Hepatocyte (in vitro differentiated cells): ENCODE measurements around the gene FBLN2. TPM values are rescaled to one million over a fixed set of nuclear protein-coding genes. Genes with fewer than 3 reads are reported as not detected.

ENCODE experiments used
- DNase-seq: peaks from one replicate; pipeline ENCODE4 v3.0.0-alpha.2; 2016; ENCODE audit warnings: low spot score
- H2AFZ ChIP-seq: fragments of 200-600 bp; sonication (generic); 2 replicates; pipeline ENCODE4 v1.6.0; 2016; ENCODE audit warnings: antibody characterized with exemption, mild to moderate bottlenecking
- H3K27ac ChIP-seq: fragments of 200-600 bp; sonication (generic); 2 replicates; pipeline ENCODE4 v1.5.1; 2016; ENCODE audit warnings: mild to moderate bottlenecking
- H3K27me3 ChIP-seq: fragments of 200-600 bp; sonication (generic); 2 replicates; pipeline ENCODE4 v1.6.1; 2016
- H3K36me3 ChIP-seq: fragments of 200-600 bp; sonication (generic); replicated peaks from 2 replicates; pipeline ENCODE4 v1.5.1; 2016; ENCODE audit warnings: low read depth; ENCODE audit not compliant: insufficient read depth
- H3K4me1 ChIP-seq: fragments of 200-600 bp; sonication (generic); 2 replicates; pipeline ENCODE4 v1.5.1; 2016; ENCODE audit warnings: mild to moderate bottlenecking, moderate library complexity; ENCODE audit not compliant: insufficient read depth
- H3K4me2 ChIP-seq: fragments of 200-600 bp; sonication (generic); 2 replicates; pipeline ENCODE4 v1.6.0; 2016
- H3K4me3 ChIP-seq: fragments of 200-600 bp; sonication (generic); 2 replicates; pipeline ENCODE4 v1.5.1; 2016; ENCODE audit warnings: mild to moderate bottlenecking
- H3K79me2 ChIP-seq: fragments of 200-600 bp; sonication (generic); 2 replicates; pipeline ENCODE4 v1.6.0; 2017; ENCODE audit warnings: mild to moderate bottlenecking
- H3K9me2 ChIP-seq: fragments of 200-600 bp; sonication (generic); replicated peaks from 2 replicates; pipeline ENCODE4 v1.6.0; 2017; ENCODE audit warnings: mild to moderate bottlenecking; ENCODE audit not compliant: insufficient read depth
- H3K9me3 ChIP-seq: fragments of 200-600 bp; sonication (generic); 2 replicates; pipeline ENCODE4 v1.5.1; 2016; ENCODE audit warnings: low read depth, mild to moderate bottlenecking
- H4K20me1 ChIP-seq: fragments of 200-600 bp; sonication (generic); 2 replicates; pipeline ENCODE4 v1.6.0; 2016; ENCODE audit warnings: mild to moderate bottlenecking; ENCODE audit not compliant: insufficient read depth, poor library complexity, severe bottlenecking
- CTCF ChIP-seq: fragments of 200-600 bp; sonication (generic); IDR thresholded peaks from 2 replicates; pipeline ENCODE4 v1.5.1; 2016; ENCODE audit warnings: antibody characterized with exemption, mild to moderate bottlenecking; ENCODE audit not compliant: poor library complexity
- EZH2 ChIP-seq: fragments of 200-600 bp; sonication (generic); IDR thresholded peaks from 2 replicates; pipeline ENCODE4 v1.6.1; 2016; ENCODE audit warnings: antibody characterized with exemption, mild to moderate bottlenecking, borderline replicate concordance
- EZH2phosphoT487 ChIP-seq: fragments of 200-600 bp; sonication (generic); IDR thresholded peaks from one replicate; pipeline ENCODE4 v1.6.1; 2018; ENCODE audit warnings: antibody characterized with exemption, mild to moderate bottlenecking, low read depth, moderate library complexity; ENCODE audit not compliant: unreplicated experiment, severe bottlenecking
- WGBS: methylation state at CpG from one replicate; pipeline ENCODE4 v1.1.6; 2016; ENCODE audit warnings: low lambda C conversion rate; ENCODE audit errors: missing lambda C conversion rate; 5-methylcytosine and 5-hydroxymethylcytosine counted together
- polyA plus RNA-seq: library from polyadenylated mRNA; unstranded; fragments of >200 nt; fragmentation: Nextera tagmentation; extraction: Ambion mirVana; gene quantifications from 2 replicates; pipeline ENCODE4 v1.2.1, GENCODE V29; 2016
- total RNA-seq: library from RNA; depleted of rRNA; stranded (reverse); fragments of >200 nt; gene quantifications from 2 replicates; pipeline ENCODE4 v1.2.3, GENCODE V29; 2014

Gene FBLN2
- total and polyA plus RNA-seq, 2 experiments from 2014 or later = 75.8 to 76.2 TPM

GRCh38 chr3:13628841-13629551 lies 80.1 kb downstream of the FBLN2 start:
- H4K20me1 ChIP-seq = no peaks in the 10 kb centered on the region
- 95% methylated on average over 27 of the region's 27 CpGs for WGBS
- no peak overlapping the region for H3K4me3 ChIP-seq
- no peak overlapping the region for H3K27ac ChIP-seq
- no peaks in the 10 kb centered on the region for H3K79me2 ChIP-seq
- H3K4me2 ChIP-seq = no peak overlapping the region
- no peaks in the 10 kb centered on the region for H3K4me1 ChIP-seq
- no peaks in the 10 kb centered on the region for H3K9me2 ChIP-seq
- H3K9me3 ChIP-seq = no peaks in the 10 kb centered on the region
- H3K27me3 ChIP-seq = no peaks in the 10 kb centered on the region
- TF ChIP-seq EZH2phosphoT487 (no peak), CTCF (no peak), EZH2 (no peak)
- H3K36me3 ChIP-seq = no peaks in the 10 kb centered on the region
- H2AFZ ChIP-seq = no peak overlapping the region
- no peak for DNase-seq

- Histone ChIP-seq H3K4me1 (no peaks in the 10 kb centered on the region), H3K36me3 (no peaks in the 10 kb centered on the region), H3K9me2 (no peaks in the 10 kb centered on the region), H3K79me2 (no peaks in the 10 kb centered on the region), H3K27me3 (no peaks in the 10 kb centered on the region), H2AFZ (no peak overlapping the region), H3K4me2 (no peak overlapping the region), H4K20me1 (no peaks in the 10 kb centered on the region), H3K4me3 (no peak overlapping the region), H3K9me3 (no peaks in the 10 kb centered on the region), H3K27ac (no peak overlapping the region)
- 97% methylated on average over 16 of the region's 16 CpGs for WGBS
- TF ChIP-seq CTCF (no peak), EZH2phosphoT487 (no peak), EZH2 (no peak)
- DNase-seq = no peak
Observed at GRCh38 chr3:13629644-13630043, 80.7 kb downstream of the FBLN2 start.

- DNase-seq = no peak
- no peaks in the 10 kb centered on the region for H3K9me2 ChIP-seq
- WGBS = 92% methylated on average over 13 of the region's 13 CpGs
- no peak overlapping the region for H3K4me3 ChIP-seq
- no peaks in the 10 kb centered on the region for H3K79me2 ChIP-seq
- no peaks in the 10 kb centered on the region for H3K36me3 ChIP-seq
- no peak overlapping the region for H3K4me2 ChIP-seq
- no peaks in the 10 kb centered on the region for H3K4me1 ChIP-seq
- no peaks in the 10 kb centered on the region for H4K20me1 ChIP-seq
- H3K9me3 ChIP-seq = no peaks in the 10 kb centered on the region
- TF ChIP-seq EZH2phosphoT487 (no peak), EZH2 (no peak), CTCF (no peak)
- H3K27me3 ChIP-seq = no peaks in the 10 kb centered on the region
- no peak overlapping the region for H2AFZ ChIP-seq
- H3K27ac ChIP-seq = no peak overlapping the region
Observed at GRCh38 chr3:13631256-13631655, 82.3 kb downstream of the FBLN2 start.
